SK-N-SH (cell line): ENCODE measurements around the gene SLC26A5. TPM values are rescaled to one million over a fixed set of nuclear protein-coding genes. Genes with fewer than 3 reads are reported as not detected.
A peak's percentile ranks its signal among the peaks of the same experiment; 100 is the strongest.

ENCODE experiments used
- CTCF ChIA-PET: fragments of 300-600, 350-600 bp; formaldehyde crosslinking; extraction: SDS; loops from one replicate; lab custom pipeline; 2021; lab: Yijun Ruan, JAX
- POLR2A ChIA-PET: fragments of 350-600 bp; sonication (Branson Sonifier 250); formaldehyde crosslinking; extraction: SDS; loops from one replicate; lab custom pipeline; 2020; ENCODE audit warnings: antibody characterized with exemption, inconsistent platforms; lab: Yijun Ruan, JAX
- DNase-seq: peaks from one replicate; pipeline ENCODE4 v3.0.0; 2012
- H2AFZ ChIP-seq: fragments of 200-600 bp; sonication (generic); 2 replicates; pipeline ENCODE4 v1.8.1; 2016; ENCODE audit warnings: antibody characterized with exemption, mild to moderate bottlenecking, low read depth
- H3F3A ChIP-seq: fragments of 200-600 bp; sonication (generic); replicated peaks from 2 replicates; pipeline ENCODE3; 2016; ENCODE audit warnings: antibody characterized with exemption, mild to moderate bottlenecking; ENCODE audit not compliant: insufficient read depth
- H3K27ac ChIP-seq, 2 experiments: fragments of 200-500 bp in 1 of 2; fragments of 200-600 bp in 1 of 2; sonication (Bioruptor generic) in 1 of 2; sonication (generic), shearing (Covaris generic) in 1 of 2; 2 replicates each; pipeline versions ENCODE4 v1.5.1 to v1.6.1; 2014 to 2016; ENCODE audit warnings: low read depth in 2 of 2, inconsistent platforms in 1 of 2, low read length in 1 of 2, mild to moderate bottlenecking in 1 of 2, mixed read lengths in 1 of 2
- H3K27me3 ChIP-seq: fragments of 200-600 bp; sonication (generic), shearing (Covaris generic); 2 replicates; pipeline ENCODE4 v1.6.1; 2016; ENCODE audit warnings: mixed run types; ENCODE audit not compliant: insufficient read depth
- H3K36me3 ChIP-seq, 2 experiments: fragments of 200-500 bp in 1 of 2; fragments of 200-600 bp in 1 of 2; sonication (Bioruptor generic) in 1 of 2; sonication (generic) in 1 of 2; replicated peaks in 1 of 2; 2 replicates each; pipeline versions ENCODE3 to v1.5.1; 2014 to 2016; ENCODE audit warnings: low read length in 1 of 2, mild to moderate bottlenecking in 1 of 2; ENCODE audit not compliant: insufficient read depth in 2 of 2, control insufficient read depth in 1 of 2
- H3K4me1 ChIP-seq, 2 experiments: fragments of 200-500 bp in 1 of 2; fragments of 200-600 bp in 1 of 2; sonication (Bioruptor generic) in 1 of 2; sonication (generic), shearing (Covaris generic) in 1 of 2; 2 replicates each; pipeline versions ENCODE4 v1.5.1 to v1.6.1; 2014 to 2016; ENCODE audit warnings: low read depth in 1 of 2, low read length in 1 of 2, mixed run types in 1 of 2; ENCODE audit not compliant: insufficient read depth in 2 of 2, control insufficient read depth in 1 of 2
- H3K4me2 ChIP-seq: fragments of 200-600 bp; sonication (generic), shearing (Covaris generic); 2 replicates; pipeline ENCODE4 v1.6.1; 2017; ENCODE audit warnings: mixed run types
- H3K4me3 ChIP-seq, 2 experiments: fragments of 200-500 bp in 1 of 2; fragments of 200-600 bp in 1 of 2; sonication (Bioruptor generic) in 1 of 2; sonication (generic), shearing (Covaris generic) in 1 of 2; 2 replicates each; pipeline versions ENCODE4 v1.5.1 to v1.8.1; 2014 to 2016; ENCODE audit warnings: low read depth in 2 of 2, inconsistent platforms in 1 of 2, low read length in 1 of 2, mild to moderate bottlenecking in 1 of 2, mixed read lengths in 1 of 2, moderate library complexity in 1 of 2
- H3K79me2 ChIP-seq: fragments of 200-600 bp; sonication (generic); 2 replicates; pipeline ENCODE4 v1.8.1; 2017; ENCODE audit warnings: mild to moderate bottlenecking; ENCODE audit not compliant: insufficient read depth
- H3K9ac ChIP-seq: fragments of 200-600 bp; sonication (generic); 2 replicates; pipeline ENCODE4 v1.6.1; 2017; ENCODE audit warnings: mixed run types
- H3K9me2 ChIP-seq: fragments of 200-600 bp; sonication (generic); 2 replicates; pipeline ENCODE4 v1.6.1; 2017; ENCODE audit warnings: mixed run types
- H3K9me3 ChIP-seq: fragments of 200-600 bp; sonication (generic); 2 replicates; pipeline ENCODE4 v1.6.1; 2017; ENCODE audit warnings: mixed run types, mild to moderate bottlenecking, moderate library complexity
- H4K20me1 ChIP-seq: fragments of 200-600 bp; sonication (generic); 2 replicates; pipeline ENCODE4 v1.6.1; 2017; ENCODE audit warnings: mild to moderate bottlenecking, mixed run types; ENCODE audit not compliant: insufficient read depth
- CHD2 ChIP-seq: fragments of 150-350 bp; IDR thresholded peaks from 2 replicates; pipeline ENCODE4 v1.6.1; 2018; ENCODE audit warnings: low read length; ENCODE audit not compliant: partially characterized antibody
- CTCF ChIP-seq: fragments of 200-600 bp; sonication (generic); IDR thresholded peaks from 2 replicates; pipeline ENCODE4 v1.6.1; 2017; ENCODE audit warnings: antibody characterized with exemption, mild to moderate bottlenecking, moderate library complexity
- EZH2phosphoT487 ChIP-seq: fragments of 200-600 bp; sonication (generic); IDR thresholded peaks from 2 replicates; pipeline ENCODE4 v1.6.1; 2017; ENCODE audit warnings: low read depth, mixed run types, mild to moderate bottlenecking, antibody characterized with exemption, moderate library complexity, borderline replicate concordance
- FOSL2 ChIP-seq: IDR thresholded peaks from 2 replicates; pipeline ENCODE4 v1.4.0; 2012; ENCODE audit warnings: low read depth, mild to moderate bottlenecking, moderate library complexity, borderline replicate concordance
- FOXJ3 ChIP-seq: sonication (generic); formaldehyde crosslinking; IDR thresholded peaks from 2 replicates; pipeline ENCODE4 v1.5.1; 2020; ENCODE audit warnings: mild to moderate bottlenecking, missing genetic modification reagents
- FOXM1 ChIP-seq: IDR thresholded peaks from 2 replicates; pipeline ENCODE4 v1.4.0; 2012; ENCODE audit warnings: low read depth, mild to moderate bottlenecking
- GATA2 ChIP-seq: sonication (generic); formaldehyde crosslinking; IDR thresholded peaks from 2 replicates; pipeline ENCODE4 v1.5.0; 2020; ENCODE audit warnings: mild to moderate bottlenecking, missing genetic modification reagents
- IRF3 ChIP-seq: fragments of 150-350 bp; IDR thresholded peaks from 2 replicates; pipeline ENCODE4 v1.6.1; 2016; ENCODE audit warnings: mild to moderate bottlenecking, low read depth, low read length
- JUND ChIP-seq: IDR thresholded peaks from 2 replicates; pipeline ENCODE4 v1.4.0; 2012
- NFIC ChIP-seq: IDR thresholded peaks from 2 replicates; pipeline ENCODE4 v1.4.0; 2012; ENCODE audit warnings: borderline replicate concordance
- RAD21 ChIP-seq: IDR thresholded peaks from 2 replicates; pipeline ENCODE4 v1.6.1; 2012; ENCODE audit warnings: mild to moderate bottlenecking, low read length
- RCOR1 ChIP-seq: fragments of 150-350 bp; IDR thresholded peaks from 2 replicates; pipeline ENCODE4 v1.6.1; 2017; ENCODE audit warnings: antibody characterized with exemption, low read length
- REST ChIP-seq: IDR thresholded peaks from 2 replicates; pipeline ENCODE4 v1.6.1; 2012; ENCODE audit warnings: mild to moderate bottlenecking, low read depth, low read length, moderate library complexity
- RFX5 ChIP-seq: IDR thresholded peaks from 2 replicates; pipeline ENCODE4 v1.6.1; 2012; ENCODE audit warnings: mild to moderate bottlenecking, improper control_type of control experiment, low read length
- RXRA ChIP-seq: IDR thresholded peaks from 2 replicates; pipeline ENCODE4 v1.4.0; 2012; ENCODE audit warnings: low read depth, mild to moderate bottlenecking, borderline replicate concordance
- TAF1 ChIP-seq: IDR thresholded peaks from 2 replicates; pipeline ENCODE4 v1.6.1; 2012; ENCODE audit warnings: low read depth, mild to moderate bottlenecking, low read length, moderate library complexity, borderline replicate concordance
- TCF12 ChIP-seq: IDR thresholded peaks from 2 replicates; pipeline ENCODE4 v1.4.0; 2012
- WGBS: methylation state at CpG from one replicate; pipeline ENCODE4 v1.1.6; 2017; ENCODE audit warnings: low lambda C conversion rate; 5-methylcytosine and 5-hydroxymethylcytosine counted together
- polyA plus RNA-seq, 3 experiments: library from polyadenylated mRNA; depleted of rRNA; stranded (reverse); fragments of >200 nt; gene quantifications; 2 replicates each; pipeline ENCODE4 v1.2.3, GENCODE V29; 2012
- TF ChIP-seq, protein P1 (sequence below): IDR thresholded peaks from 2 replicates; pipeline ENCODE4 v1.4.0; 2012; ENCODE audit warnings: low read depth, borderline replicate concordance
- TF ChIP-seq, protein P2 (sequence below): IDR thresholded peaks from 2 replicates; pipeline ENCODE4 v1.4.0; 2012; ENCODE audit warnings: low read depth, borderline replicate concordance
- TF ChIP-seq, protein P3 (sequence below): IDR thresholded peaks from 2 replicates; pipeline ENCODE4; 2012

The SLC26A5 gene
- polyA plus RNA-seq, 1 of the 3 experiments (the other 2 are of a cell fraction) = not detected

- Histone ChIP-seq H3K9me2 (no peaks in the 10 kb centered on the region), H3K27ac (no peak overlapping the region), H3K9ac (no peak overlapping the region), H3F3A (no peaks in the 10 kb centered on the region), H3K9me3 (no peaks in the 10 kb centered on the region), H3K4me3 (peak overlapping the region in 1 of 2 experiments; percentile 37; a peak in 2 of 4 replicates), H3K36me3 (no peaks in the 10 kb centered on the region), H3K79me2 (no peaks in the 10 kb centered on the region), H3K4me1 (peaks cover 0 to 16% of the 10 kb centered on the region in 2 experiments; a peak in 2 of 4 replicates), H3K27me3 (peaks cover 50% of the 10 kb centered on the region), H4K20me1 (no peaks in the 10 kb centered on the region), H3K4me2 (peak overlapping the region; percentile 43), H2AFZ (no peak overlapping the region)
- WGBS = 42% methylated on average over 37 of the region's 48 CpGs
- ChIA-PET POLR2A (no interaction called here), CTCF (interaction anchor here (0.7 to 5.3 kb wide), 11 partner anchors 16 to 805 kb away, joined by 3 to 56 read pairs (median 11); no protein-coding TSS in a partner anchor)
- peak; percentile 86 for DNase-seq
- TF ChIP-seq RFX5 (no peak), GATA2 (CRISPR knock-in tag) (no peak), CHD2 (no peak), CTCF (no peak), TCF12 (no peak), TAF1 (no peak), NFIC (no peak), RXRA (no peak), FOSL2 (no peak), EZH2phosphoT487 (no peak), RCOR1 (no peak), FOXJ3 (CRISPR knock-in tag) (no peak), JUND (no peak), IRF3 (no peak), RAD21 (no peak), REST (no peak), FOXM1 (no peak)
- TF ChIP-seq, protein P1, sequence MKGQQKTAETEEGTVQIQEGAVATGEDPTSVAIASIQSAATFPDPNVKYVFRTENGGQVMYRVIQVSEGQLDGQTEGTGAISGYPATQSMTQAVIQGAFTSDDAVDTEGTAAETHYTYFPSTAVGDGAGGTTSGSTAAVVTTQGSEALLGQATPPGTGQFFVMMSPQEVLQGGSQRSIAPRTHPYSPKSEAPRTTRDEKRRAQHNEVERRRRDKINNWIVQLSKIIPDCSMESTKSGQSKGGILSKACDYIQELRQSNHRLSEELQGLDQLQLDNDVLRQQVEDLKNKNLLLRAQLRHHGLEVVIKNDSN = no peak
- TF ChIP-seq, protein P2, sequence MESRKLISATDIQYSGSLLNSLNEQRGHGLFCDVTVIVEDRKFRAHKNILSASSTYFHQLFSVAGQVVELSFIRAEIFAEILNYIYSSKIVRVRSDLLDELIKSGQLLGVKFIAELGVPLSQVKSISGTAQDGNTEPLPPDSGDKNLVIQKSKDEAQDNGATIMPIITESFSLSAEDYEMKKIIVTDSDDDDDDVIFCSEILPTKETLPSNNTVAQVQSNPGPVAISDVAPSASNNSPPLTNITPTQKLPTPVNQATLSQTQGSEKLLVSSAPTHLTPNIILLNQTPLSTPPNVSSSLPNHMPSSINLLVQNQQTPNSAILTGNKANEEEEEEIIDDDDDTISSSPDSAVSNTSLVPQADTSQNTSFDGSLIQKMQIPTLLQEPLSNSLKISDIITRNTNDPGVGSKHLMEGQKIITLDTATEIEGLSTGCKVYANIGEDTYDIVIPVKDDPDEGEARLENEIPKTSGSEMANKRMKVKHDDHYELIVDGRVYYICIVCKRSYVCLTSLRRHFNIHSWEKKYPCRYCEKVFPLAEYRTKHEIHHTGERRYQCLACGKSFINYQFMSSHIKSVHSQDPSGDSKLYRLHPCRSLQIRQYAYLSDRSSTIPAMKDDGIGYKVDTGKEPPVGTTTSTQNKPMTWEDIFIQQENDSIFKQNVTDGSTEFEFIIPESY = no peak
- TF ChIP-seq, protein P3, sequence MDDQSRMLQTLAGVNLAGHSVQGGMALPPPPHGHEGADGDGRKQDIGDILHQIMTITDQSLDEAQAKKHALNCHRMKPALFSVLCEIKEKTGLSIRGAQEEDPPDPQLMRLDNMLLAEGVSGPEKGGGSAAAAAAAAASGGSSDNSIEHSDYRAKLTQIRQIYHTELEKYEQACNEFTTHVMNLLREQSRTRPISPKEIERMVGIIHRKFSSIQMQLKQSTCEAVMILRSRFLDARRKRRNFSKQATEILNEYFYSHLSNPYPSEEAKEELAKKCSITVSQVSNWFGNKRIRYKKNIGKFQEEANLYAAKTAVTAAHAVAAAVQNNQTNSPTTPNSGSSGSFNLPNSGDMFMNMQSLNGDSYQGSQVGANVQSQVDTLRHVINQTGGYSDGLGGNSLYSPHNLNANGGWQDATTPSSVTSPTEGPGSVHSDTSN = no peak
Observed at GRCh38 chr7:103445228-103446048, 569 bp downstream of the SLC26A5 start.
